ENCODE data around the gene ZNF674. TPM values are rescaled to one million over a fixed set of nuclear protein-coding genes. Genes with fewer than 3 reads are reported as not detected.
"Not testable (repeated sequence)": the region's sequence is repeated elsewhere in the genome, so short reads cannot be mapped to it uniquely, and the experiment has no call there.

The ZNF674 gene
- total RNA-seq, 1 donor from 2014 or later = 8.6 TPM

- Histone ChIP-seq H3K4me3 (ENCODE audit: low read depth, low read length) (no peak overlapping the region), H3K36me3 (ENCODE audit: control insufficient read depth, insufficient read depth, low read length) (no peaks in the 10 kb centered on the region), H3K27me3 (ENCODE audit: control insufficient read depth, insufficient read depth, low read length) (no peaks in the 10 kb centered on the region)
- DNase-seq (ENCODE audit: low read depth) = no peak
- no peak for TF ChIP-seq CTCF (IDR thresholded peaks at IDR 0.05; ENCODE audit: insufficient read depth, low read length, poor library complexity, severe bottlenecking)
These were observed 39.1 kb downstream of the ZNF674 start for GRCh38 chrX:46506076-46506475.

DNA sequence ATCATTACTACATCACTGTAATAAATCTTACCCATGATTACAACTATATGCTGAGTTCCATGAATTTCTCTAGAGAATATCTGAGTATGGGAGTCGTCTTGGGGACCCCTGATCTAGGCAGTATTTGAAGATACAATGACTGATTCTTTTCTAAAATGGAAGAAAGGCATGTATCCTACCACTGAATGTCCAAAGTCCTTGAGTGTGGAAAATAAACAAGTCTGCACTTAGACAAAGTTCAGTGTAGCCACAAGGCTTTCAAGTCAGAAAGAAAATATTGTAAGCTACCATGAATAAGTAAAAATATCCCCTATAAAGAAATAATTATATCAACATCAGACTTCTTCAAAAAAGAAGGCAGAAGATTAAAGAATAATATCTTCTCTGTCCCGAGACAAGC, 42.4 kb downstream of the ZNF674 start:
- H3K36me3 ChIP-seq (ENCODE audit: control insufficient read depth, insufficient read depth, low read length) = no peaks in the 10 kb centered on the region
- TF ChIP-seq CTCF (IDR thresholded peaks at IDR 0.05; ENCODE audit: insufficient read depth, low read length, poor library complexity, severe bottlenecking) = no peak
- no peak overlapping the region for H3K4me3 ChIP-seq (ENCODE audit: low read depth, low read length)
- H3K27me3 ChIP-seq (ENCODE audit: control insufficient read depth, insufficient read depth, low read length) = no peaks in the 10 kb centered on the region
- DNase-seq (ENCODE audit: low read depth) = no peak

GRCh38 chrX:46500054-46500453, 45.2 kb downstream of the ZNF674 start:
- Histone ChIP-seq H3K36me3 (ENCODE audit: control insufficient read depth, insufficient read depth, low read length) (no peaks in the 10 kb centered on the region), H3K4me3 (ENCODE audit: low read depth, low read length) (no peak overlapping the region), H3K27me3 (ENCODE audit: control insufficient read depth, insufficient read depth, low read length) (no peaks in the 10 kb centered on the region)
- no peak for DNase-seq (ENCODE audit: low read depth)
- no peak for TF ChIP-seq CTCF (IDR thresholded peaks at IDR 0.05; ENCODE audit: insufficient read depth, low read length, poor library complexity, severe bottlenecking)

DNA sequence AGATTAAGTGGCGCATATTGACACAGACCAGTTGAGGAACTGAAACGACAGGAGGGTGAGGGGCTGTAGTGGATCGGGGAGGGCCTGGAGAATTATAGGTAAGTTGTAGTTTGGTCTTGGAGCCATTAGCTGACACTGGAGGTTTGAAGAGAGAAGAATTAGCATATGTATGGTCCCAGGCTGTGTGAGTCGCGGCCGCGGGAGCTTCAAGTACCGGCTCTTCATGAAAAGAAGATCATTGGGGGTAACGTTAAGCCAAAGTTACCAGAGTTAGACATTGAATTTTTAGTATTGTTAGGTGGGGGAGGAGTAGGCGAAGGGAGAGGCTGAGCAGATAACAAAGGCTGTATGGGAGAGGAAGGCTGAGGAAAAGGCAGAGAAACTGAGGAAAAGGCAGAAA, 56.5 kb downstream of the ZNF674 start:
- no peak for TF ChIP-seq CTCF (IDR thresholded peaks at IDR 0.05; ENCODE audit: insufficient read depth, low read length, poor library complexity, severe bottlenecking)
- H3K27me3 ChIP-seq (ENCODE audit: control insufficient read depth, insufficient read depth, low read length) = no peaks in the 10 kb centered on the region
- DNase-seq (ENCODE audit: low read depth) = no peak
- H3K4me3 ChIP-seq (ENCODE audit: low read depth, low read length) = no peak overlapping the region
- H3K36me3 ChIP-seq (ENCODE audit: control insufficient read depth, insufficient read depth, low read length) = no peaks in the 10 kb centered on the region

GRCh38 chrX:46485897-46486296, 59.3 kb downstream of the ZNF674 start:
- no peak for TF ChIP-seq CTCF (IDR thresholded peaks at IDR 0.05; ENCODE audit: insufficient read depth, low read length, poor library complexity, severe bottlenecking)
- Histone ChIP-seq H3K36me3 (ENCODE audit: control insufficient read depth, insufficient read depth, low read length) (no peaks in the 10 kb centered on the region), H3K4me3 (ENCODE audit: low read depth, low read length) (no peak overlapping the region), H3K27me3 (ENCODE audit: control insufficient read depth, insufficient read depth, low read length) (no peaks in the 10 kb centered on the region)
- no peak for DNase-seq (ENCODE audit: low read depth)

- H3K4me3 ChIP-seq (ENCODE audit: low read depth, low read length); H3K36me3 ChIP-seq (ENCODE audit: control insufficient read depth, insufficient read depth, low read length); DNase-seq (ENCODE audit: low read depth); H3K27me3 ChIP-seq (ENCODE audit: control insufficient read depth, insufficient read depth, low read length): not testable (repeated sequence)
These were observed 66.6 kb downstream of the ZNF674 start for GRCh38 chrX:46478634-46479033.

Measured in kidney epithelial cell (primary cell).